ENCODE data around the gene ENOX2. TPM values are rescaled to one million over a fixed set of nuclear protein-coding genes. Genes with fewer than 3 reads are reported as not detected.

ENOX2 gene
- polyA plus RNA-seq, 3 donors from 2014 or later = 14.8 to 26.0 (median 22.2) TPM

DNA sequence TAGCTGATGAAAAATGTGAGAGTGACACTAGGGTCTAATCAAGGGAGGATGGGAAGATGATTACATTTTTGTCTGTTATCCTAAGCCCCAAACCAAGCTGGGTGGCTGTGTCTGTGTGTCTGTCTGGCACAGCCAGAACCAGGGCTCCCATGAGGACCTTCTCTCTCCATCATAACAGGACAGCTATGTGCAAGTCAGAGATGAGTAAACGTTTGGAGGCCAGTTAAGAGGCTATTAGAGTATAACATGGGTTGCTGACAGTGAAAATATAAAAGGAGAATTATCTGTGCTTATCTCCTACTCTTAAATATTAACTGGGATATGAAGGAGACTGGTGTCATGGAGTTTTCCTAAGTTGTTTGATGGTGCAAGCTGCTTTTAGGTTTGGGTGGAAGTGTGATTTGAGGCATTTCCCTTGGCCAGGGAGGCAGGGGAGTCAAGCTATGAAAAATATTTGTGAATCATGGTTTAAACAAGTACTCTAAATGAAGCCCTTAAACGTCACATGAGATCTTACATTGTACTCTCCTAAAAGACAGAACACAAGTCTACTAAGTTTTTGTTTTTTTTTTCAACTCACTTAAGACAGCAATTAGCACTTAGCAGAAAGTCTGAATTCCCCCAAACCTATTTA lies 156.2 kb downstream of the ENOX2 start:
- Mint-ChIP-seq H3K4me1 (no peaks in the 10 kb centered on the region), H3K27me3 (ENCODE audit: low read depth in 3 of 3) (peaks cover 0 to 6% (median 0%) of the 10 kb centered on the region in 3 donors), H3K4me3 (no peak overlapping the region), H3K27ac (no peak overlapping the region), H3K36me3 (no peaks in the 10 kb centered on the region), H3K9me3 (no peaks in the 10 kb centered on the region)
- DNase-seq = no peak

GRCh38 chrX:130746077-130746476 lies 156.9 kb downstream of the ENOX2 start:
- Mint-ChIP-seq H3K27me3 (ENCODE audit: low read depth in 3 of 3) (peaks cover 0 to 6% (median 0%) of the 10 kb centered on the region in 3 donors), H3K36me3 (no peaks in the 10 kb centered on the region), H3K4me1 (no peaks in the 10 kb centered on the region), H3K9me3 (no peaks in the 10 kb centered on the region), H3K27ac (no peak overlapping the region), H3K4me3 (no peak overlapping the region)
- DNase-seq = no peak

DNA sequence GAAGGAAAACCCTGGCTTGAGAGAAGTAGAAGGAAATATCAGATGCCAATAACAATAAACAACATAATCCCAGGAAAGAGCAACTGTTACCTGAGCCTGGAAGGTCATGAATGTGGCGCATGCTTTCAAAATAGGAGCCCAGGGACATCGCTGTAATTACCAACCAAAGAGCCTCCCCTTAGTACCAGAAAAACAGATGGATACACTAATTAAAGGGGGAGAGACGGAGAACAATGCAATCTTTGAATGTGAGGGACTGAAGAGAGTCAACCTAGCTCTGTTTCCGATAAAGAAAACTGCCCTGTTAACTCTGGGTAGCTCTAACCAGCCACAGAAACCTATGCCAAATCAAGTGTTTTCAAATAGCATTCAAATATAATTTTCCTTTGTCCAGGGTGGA lies 161.4 kb downstream of the ENOX2 start:
- peaks cover 0 to 3% (median 1%) of the 10 kb centered on the region in 3 donors for H3K27me3 Mint-ChIP-seq (ENCODE audit: low read depth in 3 of 3)
- H3K4me1 Mint-ChIP-seq = no peaks in the 10 kb centered on the region
- no peak for DNase-seq
- no peaks in the 10 kb centered on the region for H3K36me3 Mint-ChIP-seq
- H3K27ac Mint-ChIP-seq = no peak overlapping the region
- no peaks in the 10 kb centered on the region for H3K9me3 Mint-ChIP-seq
- no peak overlapping the region for H3K4me3 Mint-ChIP-seq

GRCh38 chrX:130741151-130741550 lies 161.9 kb downstream of the ENOX2 start:
- Mint-ChIP-seq H3K27me3 (ENCODE audit: low read depth in 3 of 3) (peaks cover 0 to 1% (median 0%) of the 10 kb centered on the region in 3 donors), H3K4me1 (no peaks in the 10 kb centered on the region), H3K27ac (no peak overlapping the region), H3K36me3 (no peaks in the 10 kb centered on the region), H3K9me3 (no peaks in the 10 kb centered on the region), H3K4me3 (no peak overlapping the region)
- no peak for DNase-seq

- Mint-ChIP-seq H3K4me1 (no peaks in the 10 kb centered on the region), H3K27me3 (ENCODE audit: low read depth in 3 of 3) (peaks cover 0 to 1% (median 0%) of the 10 kb centered on the region in 3 donors), H3K36me3 (no peaks in the 10 kb centered on the region), H3K9me3 (no peaks in the 10 kb centered on the region), H3K4me3 (no peak overlapping the region), H3K27ac (no peak overlapping the region)
- DNase-seq = no peak
Measured at GRCh38 chrX:130738638-130739195, 164.3 kb downstream of the ENOX2 start.

- Mint-ChIP-seq H3K4me3 (no peak overlapping the region), H3K4me1 (no peaks in the 10 kb centered on the region), H3K27me3 (ENCODE audit: low read depth in 3 of 3) (no peaks in the 10 kb centered on the region), H3K27ac (peak overlapping the region in 1 of 6 donors; percentile 13), H3K9me3 (peaks cover 0 to 13% (median 6%) of the 10 kb centered on the region in 6 donors), H3K36me3 (peaks cover 0 to 5% (median 2%) of the 10 kb centered on the region in 3 donors)
- DNase-seq = no peak
Measured at GRCh38 chrX:130734713-130735112, 168.3 kb downstream of the ENOX2 start.

- Mint-ChIP-seq H3K9me3 (peaks cover 3 to 27% (median 10%) of the 10 kb centered on the region in 6 donors), H3K27ac (no peak overlapping the region), H3K36me3 (peaks cover 9 to 26% (median 24%) of the 10 kb centered on the region in 3 donors), H3K4me1 (no peaks in the 10 kb centered on the region), H3K4me3 (no peak overlapping the region), H3K27me3 (ENCODE audit: low read depth in 3 of 3) (no peaks in the 10 kb centered on the region)
- no peak for DNase-seq
Measured at GRCh38 chrX:130728208-130728607, 174.8 kb downstream of the ENOX2 start.

DNA sequence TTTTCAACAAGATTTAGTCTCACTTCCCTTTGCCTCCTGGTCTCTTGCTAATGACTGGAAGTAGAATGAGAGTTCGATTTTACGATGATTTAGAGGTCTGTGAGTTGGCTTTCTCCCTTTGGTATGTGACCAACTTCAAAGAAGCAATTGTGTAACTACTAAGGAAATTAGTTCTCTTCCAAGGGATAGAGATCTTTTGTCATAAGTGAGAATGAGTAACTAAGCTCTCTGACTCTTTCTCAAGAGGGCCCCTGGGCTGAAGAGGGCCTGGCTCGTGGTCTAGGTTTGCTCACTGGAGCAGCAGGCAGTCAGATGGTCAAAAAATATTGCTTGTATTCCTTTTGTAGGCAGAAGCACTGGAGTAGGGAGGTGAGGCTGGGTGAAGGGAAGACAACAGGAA lies 176.3 kb downstream of the ENOX2 start:
- peaks cover 2 to 16% (median 5%) of the 10 kb centered on the region in 6 donors for H3K9me3 Mint-ChIP-seq
- H3K27me3 Mint-ChIP-seq (ENCODE audit: low read depth in 3 of 3) = no peaks in the 10 kb centered on the region
- H3K4me3 Mint-ChIP-seq = no peak overlapping the region
- H3K36me3 Mint-ChIP-seq = peaks cover 9 to 26% (median 24%) of the 10 kb centered on the region in 3 donors
- no peaks in the 10 kb centered on the region for H3K4me1 Mint-ChIP-seq
- no peak for DNase-seq
- H3K27ac Mint-ChIP-seq = no peak overlapping the region

DNA sequence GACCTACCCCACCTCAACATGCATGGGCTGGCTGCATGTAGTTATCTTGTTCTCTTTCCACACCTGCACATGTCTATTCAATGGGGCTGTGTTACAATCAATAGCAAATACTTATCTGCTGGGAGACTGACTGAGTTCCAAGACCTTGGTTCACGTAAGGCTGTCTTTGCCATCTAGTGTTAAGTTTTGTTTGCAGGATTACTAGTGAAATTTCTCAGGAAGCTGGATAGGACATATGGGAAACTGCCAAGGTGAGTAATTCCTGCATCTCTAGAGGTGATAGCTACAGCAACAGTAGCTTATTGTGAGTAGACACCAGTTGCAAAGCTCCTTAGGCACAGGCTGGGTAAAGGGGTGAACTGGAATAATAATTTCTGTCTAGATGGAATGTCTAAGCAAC lies 177.5 kb downstream of the ENOX2 start:
- H3K27ac Mint-ChIP-seq = no peak overlapping the region
- H3K4me1 Mint-ChIP-seq = no peaks in the 10 kb centered on the region
- no peak overlapping the region for H3K4me3 Mint-ChIP-seq
- DNase-seq = no peak
- H3K27me3 Mint-ChIP-seq (ENCODE audit: low read depth in 3 of 3) = no peaks in the 10 kb centered on the region
- peaks cover 9 to 26% (median 24%) of the 10 kb centered on the region in 3 donors for H3K36me3 Mint-ChIP-seq
- H3K9me3 Mint-ChIP-seq = peaks cover 0 to 14% (median 5%) of the 10 kb centered on the region in 6 donors

DNA sequence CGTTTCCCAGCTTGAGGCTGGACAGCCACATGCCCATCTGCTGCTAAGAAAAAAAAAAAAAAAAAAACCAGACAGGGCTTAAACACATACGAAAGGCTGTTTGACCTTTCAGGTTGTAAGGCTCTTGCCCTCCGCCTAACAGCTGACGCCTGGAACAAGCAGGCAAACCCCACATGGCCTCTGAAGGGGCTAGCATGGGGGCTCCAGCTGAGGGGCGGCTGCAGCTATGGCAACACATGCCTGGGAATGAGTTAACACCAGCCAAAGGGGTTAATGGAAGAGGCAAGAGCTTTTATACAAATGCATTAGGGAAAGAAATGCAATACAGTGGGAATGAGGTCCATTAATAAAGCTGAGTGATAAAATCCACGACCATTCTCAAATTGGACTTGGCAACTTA lies 183.6 kb downstream of the ENOX2 start:
- H3K27me3 Mint-ChIP-seq (ENCODE audit: low read depth in 3 of 3) = peaks cover 0 to 4% (median 0%) of the 10 kb centered on the region in 3 donors
- no peaks in the 10 kb centered on the region for H3K9me3 Mint-ChIP-seq
- no peak overlapping the region for H3K27ac Mint-ChIP-seq
- no peaks in the 10 kb centered on the region for H3K36me3 Mint-ChIP-seq
- no peak for DNase-seq
- no peaks in the 10 kb centered on the region for H3K4me1 Mint-ChIP-seq
- H3K4me3 Mint-ChIP-seq = no peak overlapping the region

- Mint-ChIP-seq H3K4me3 (no peak overlapping the region), H3K27me3 (ENCODE audit: low read depth in 3 of 3) (peaks cover 0 to 4% (median 0%) of the 10 kb centered on the region in 3 donors), H3K4me1 (no peaks in the 10 kb centered on the region), H3K27ac (no peak overlapping the region), H3K9me3 (no peaks in the 10 kb centered on the region), H3K36me3 (no peaks in the 10 kb centered on the region)
- DNase-seq = no peak
Measured at GRCh38 chrX:130718137-130718536, 184.9 kb downstream of the ENOX2 start.

- Mint-ChIP-seq H3K36me3 (no peaks in the 10 kb centered on the region), H3K27me3 (ENCODE audit: low read depth in 3 of 3) (peaks cover 0 to 4% (median 0%) of the 10 kb centered on the region in 3 donors), H3K4me3 (no peak overlapping the region), H3K9me3 (no peaks in the 10 kb centered on the region), H3K4me1 (no peaks in the 10 kb centered on the region), H3K27ac (no peak overlapping the region)
- no peak for DNase-seq
Measured at GRCh38 chrX:130716781-130717413, 186.1 kb downstream of the ENOX2 start.

- no peak for DNase-seq
- H3K4me1 Mint-ChIP-seq = no peaks in the 10 kb centered on the region
- no peaks in the 10 kb centered on the region for H3K9me3 Mint-ChIP-seq
- H3K36me3 Mint-ChIP-seq = no peaks in the 10 kb centered on the region
- H3K27ac Mint-ChIP-seq = peak overlapping the region in 1 of 6 donors; percentile 51
- peaks cover 0 to 4% (median under 1%) of the 10 kb centered on the region in 3 donors for H3K27me3 Mint-ChIP-seq (ENCODE audit: low read depth in 3 of 3)
- H3K4me3 Mint-ChIP-seq = no peak overlapping the region
Measured at GRCh38 chrX:130716346-130716745, 186.7 kb downstream of the ENOX2 start.

DNA sequence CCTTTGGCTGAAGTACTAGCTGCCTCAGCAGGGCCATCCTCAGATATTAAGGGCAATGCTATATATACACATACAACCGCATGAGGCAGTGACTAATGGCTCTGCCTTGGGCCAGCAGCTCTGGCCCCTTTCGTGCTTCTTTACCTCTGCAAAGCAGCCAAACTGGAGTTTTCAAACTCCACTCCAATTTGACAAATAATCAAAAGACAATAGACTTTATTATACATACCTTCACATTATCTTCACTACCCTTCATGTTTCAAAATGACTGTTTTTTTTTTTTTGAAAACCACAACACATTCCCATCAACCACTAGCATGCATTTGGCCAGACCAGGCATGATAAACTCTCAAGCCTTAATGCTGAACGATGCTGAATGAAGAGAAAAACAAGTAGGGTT lies 187.7 kb downstream of the ENOX2 start:
- Mint-ChIP-seq H3K36me3 (no peaks in the 10 kb centered on the region), H3K4me3 (no peak overlapping the region), H3K9me3 (no peaks in the 10 kb centered on the region), H3K27ac (no peak overlapping the region), H3K4me1 (no peaks in the 10 kb centered on the region), H3K27me3 (ENCODE audit: low read depth in 3 of 3) (peaks cover 0 to 4% (median 2%) of the 10 kb centered on the region in 3 donors)
- no peak for DNase-seq

Data from immature natural killer cell (primary cell).